OCI-LY1 (cell line): ENCODE data around the gene MMEL1.

Experiments
- CTCF ChIP-seq: fragments of 200-600 bp; sonication (generic), shearing (Covaris generic); IDR thresholded peaks from 2 replicates; pipeline ENCODE4 v1.5.1; 2017; ENCODE audit warnings: mild to moderate bottlenecking, antibody characterized with exemption, low read length, moderate library complexity, mixed read lengths
- EZH2 ChIP-seq: fragments of 200-600 bp; sonication (generic), shearing (Covaris generic); IDR thresholded peaks from 2 replicates; pipeline ENCODE4 v1.8.0; 2017; ENCODE audit warnings: borderline replicate concordance, mixed run types, mild to moderate bottlenecking, antibody characterized with exemption, low read length, moderate library complexity, mixed read lengths

- TF ChIP-seq CTCF (no peak), EZH2 (no peak)
Observed at GRCh38 chr1:2628933-2629626, 3.7 kb downstream of the MMEL1 start.
